GM12878 (cell line): ENCODE results near the gene DMKN.

Source experiments
- BCLAF1 ChIP-seq: fragments of 450-650 bp; IDR thresholded peaks from 2 replicates; pipeline ENCODE4 v1.6.1; 2017; ENCODE audit warnings: antibody characterized with exemption, mild to moderate bottlenecking, moderate library complexity
- CHD2 ChIP-seq: IDR thresholded peaks from 2 replicates; pipeline ENCODE4 v1.6.1; 2011; ENCODE audit warnings: low read depth, low read length, improper control_type of control experiment, borderline replicate concordance
- MLLT1 ChIP-seq: fragments of 450-650 bp; IDR thresholded peaks from 2 replicates; pipeline ENCODE4 v1.6.1; 2016; ENCODE audit warnings: mild to moderate bottlenecking
- POLR2A ChIP-seq: IDR thresholded peaks from 2 replicates; pipeline ENCODE4 v1.6.1; 2011; ENCODE audit warnings: low read depth, mild to moderate bottlenecking, low read length
- TAF1 ChIP-seq: IDR thresholded peaks from 2 replicates; pipeline ENCODE4 v1.6.1; 2011; ENCODE audit warnings: mild to moderate bottlenecking, low read depth, low read length, borderline replicate concordance
- ZBTB33 ChIP-seq: fragments of 450-650 bp; IDR thresholded peaks from 2 replicates; pipeline ENCODE4 v1.6.1; 2017; ENCODE audit warnings: mild to moderate bottlenecking

GRCh38 chr19:35553385-35554000 is 40.0 kb upstream of the DMKN start:
- TF ChIP-seq TAF1 (no peak), MLLT1 (no peak), BCLAF1 (no peak), ZBTB33 (no peak), CHD2 (no peak), POLR2A (no peak)
